Measurements from ENCODE around the gene TLCD2. TPM values are rescaled to one million over a fixed set of nuclear protein-coding genes. Genes with fewer than 3 reads are reported as not detected.
"Not testable (repeated sequence)": the region's sequence is repeated elsewhere in the genome, so short reads cannot be mapped to it uniquely, and the experiment has no call there.

The TLCD2 gene
- total RNA-seq, 3 donors from 2014 or later = 3.7 to 10.9 (median 6.9) TPM

GRCh38 chr17:1727258-1727789 is 17.1 kb upstream of the TLCD2 start:
- intact Hi-C loops (cut with DNase I; ENCODE audit: low total_unique reads) = no loop called here
- Histone ChIP-seq H3K36me3 (no peaks in the 10 kb centered on the region), H3K27ac (peak overlapping the region in 1 of 2 donors; percentile 25), H3K4me3 (peak overlapping the region in 1 of 3 donors; percentile 15), H3K27me3 (no peaks in the 10 kb centered on the region), H3K4me1 (peaks cover 0 to 6% of the 10 kb centered on the region in 2 donors), H3K9me3 (no peaks in the 10 kb centered on the region)
- no peak for DNase-seq (ENCODE audit: low spot score in 2 of 2)
- TF ChIP-seq POLR2A (IDR thresholded peaks at IDR 0.05) (no peak), POLR2AphosphoS5 (IDR thresholded peaks at IDR 0.05) (no peak), CTCF (IDR thresholded peaks at IDR 0.05) (no peak)

- H3K4me1 ChIP-seq = peaks cover 0 to 6% of the 10 kb centered on the region in 2 donors
- peak overlapping the region in 2 of 3 donors; percentile 5 to 87 for H3K4me3 ChIP-seq
- no peaks in the 10 kb centered on the region for H3K36me3 ChIP-seq
- intact Hi-C loops (cut with DNase I; ENCODE audit: low total_unique reads) = no loop called here
- H3K27me3 ChIP-seq = no peaks in the 10 kb centered on the region
- H3K27ac ChIP-seq = no peak overlapping the region
- TF ChIP-seq POLR2AphosphoS5 (IDR thresholded peaks at IDR 0.05) = no peak
- no peak for TF ChIP-seq POLR2A (IDR thresholded peaks at IDR 0.05)
- no peak for TF ChIP-seq CTCF (IDR thresholded peaks at IDR 0.05)
- DNase-seq (ENCODE audit: low spot score in 2 of 2) = no peak
- H3K9me3 ChIP-seq = no peaks in the 10 kb centered on the region
Observed at GRCh38 chr17:1726626-1727257, 16.6 kb upstream of the TLCD2 start.

- intact Hi-C loops (cut with DNase I; ENCODE audit: low total_unique reads) = no loop called here
- DNase-seq (ENCODE audit: low spot score in 2 of 2) = no peak
- no peaks in the 10 kb centered on the region for H3K9me3 ChIP-seq
- peak overlapping the region; percentile 66 to 87 (median 82) for H3K4me3 ChIP-seq
- H3K27me3 ChIP-seq = no peaks in the 10 kb centered on the region
- peak overlapping the region; percentile 80 to 92 for H3K27ac ChIP-seq
- no peaks in the 10 kb centered on the region for H3K36me3 ChIP-seq
- no peak for TF ChIP-seq POLR2AphosphoS5 (IDR thresholded peaks at IDR 0.05)
- H3K4me1 ChIP-seq = peaks cover 0 to 6% of the 10 kb centered on the region in 2 donors
Observed at GRCh38 chr17:1725642-1726511, 15.7 kb upstream of the TLCD2 start.

- intact Hi-C loops (cut with DNase I; ENCODE audit: low total_unique reads) = no loop called here
- Histone ChIP-seq H3K4me1 (peaks cover 0 to 9% of the 10 kb centered on the region in 2 donors), H3K27me3 (no peaks in the 10 kb centered on the region), H3K27ac (peak overlapping the region; percentile 80 to 92), H3K36me3 (no peaks in the 10 kb centered on the region), H3K4me3 (peak overlapping the region; percentile 66 to 87 (median 82)), H3K9me3 (no peaks in the 10 kb centered on the region)
- TF ChIP-seq POLR2AphosphoS5 (IDR thresholded peaks at IDR 0.05) = no peak
- no peak for TF ChIP-seq POLR2A (IDR thresholded peaks at IDR 0.05)
- TF ChIP-seq CTCF (IDR thresholded peaks at IDR 0.05) = no peak
- no peak for DNase-seq (ENCODE audit: low spot score in 2 of 2)
Observed at GRCh38 chr17:1724869-1725641, 14.9 kb upstream of the TLCD2 start.

- Histone ChIP-seq H3K9me3 (no peaks in the 10 kb centered on the region), H3K27ac (peak within 1 kb of the TSS; percentile 80 to 92), H3K27me3 (no peaks in the 10 kb centered on the region), H3K4me3 (peak within 1 kb of the TSS; percentile 66 to 87 (median 82)), H3K36me3 (no peaks in the 10 kb centered on the region), H3K4me1 (peaks cover 0 to 9% of the 10 kb centered on the region in 2 donors)
- TF ChIP-seq POLR2A (IDR thresholded peaks at IDR 0.05) (no peak), POLR2AphosphoS5 (IDR thresholded peaks at IDR 0.05) (peak; percentile 27 to 65 (median 46))
- DNase-seq (ENCODE audit: low spot score in 2 of 2) = peak; percentile 81 to 86
- intact Hi-C loops (cut with DNase I; ENCODE audit: low total_unique reads) = no loop called here
Observed at GRCh38 chr17:1724351-1724868, 14.2 kb upstream of the TLCD2 start, which contains the start of gene WDR81. TSS of gene WDR81 (plus strand) at chr17:1724704. CDS start at chr17:1724960, 256 bp downstream.

GRCh38 chr17:1722022-1722421 is 11.8 kb upstream of the TLCD2 start:
- peak overlapping the region in 1 of 2 donors; percentile 17 for H3K27ac ChIP-seq
- H3K27me3 ChIP-seq; intact Hi-C loops (cut with DNase I; ENCODE audit: low total_unique reads); H3K9me3 ChIP-seq; H3K36me3 ChIP-seq; H3K4me3 ChIP-seq; DNase-seq (ENCODE audit: low spot score in 2 of 2); H3K4me1 ChIP-seq: not testable (repeated sequence)

Measured in breast epithelium (tissue), 4 donors.